Neural cell (in vitro differentiated cells): ENCODE measurements around the gene EIF5A. TPM values are rescaled to one million over a fixed set of nuclear protein-coding genes. Genes with fewer than 3 reads are reported as not detected.

ENCODE experiments used
- H2AFZ ChIP-seq: fragments of 200-600, 300-800 bp; sonication (generic), shearing (Covaris generic); 2 replicates; pipeline ENCODE4 v1.6.0; 2014; ENCODE audit warnings: low read depth, mild to moderate bottlenecking, antibody characterized with exemption, low read length, moderate library complexity
- H3F3A ChIP-seq: fragments of 200-600 bp; shearing (Covaris generic); 2 replicates; pipeline ENCODE4 v1.6.1; 2016; ENCODE audit warnings: mild to moderate bottlenecking, moderate library complexity, mixed read lengths, antibody characterized with exemption, low read length; ENCODE audit not compliant: insufficient read depth, poor library complexity, severe bottlenecking
- H3K27ac ChIP-seq: fragments of 200-600, 300-800 bp; sonication (generic), shearing (Covaris generic); 2 replicates; pipeline ENCODE4 v1.5.1; 2014; ENCODE audit warnings: mild to moderate bottlenecking, low read length, moderate library complexity
- H3K27me3 ChIP-seq: fragments of 300-800, 200-600 bp; sonication (generic), shearing (Covaris generic); 2 replicates; pipeline ENCODE4 v1.6.0; 2014; ENCODE audit warnings: mild to moderate bottlenecking, low read depth, low read length, moderate library complexity; ENCODE audit not compliant: insufficient read depth
- H3K36me3 ChIP-seq: fragments of 300-800, 200-600 bp; sonication (generic), shearing (Covaris generic); 2 replicates; pipeline ENCODE4 v1.5.1; 2014; ENCODE audit warnings: mild to moderate bottlenecking, antibody characterized with exemption, low read length, moderate library complexity; ENCODE audit not compliant: insufficient read depth
- H3K4me2 ChIP-seq: fragments of 300-800, 200-600 bp; sonication (generic), shearing (Covaris generic); 2 replicates; pipeline ENCODE4 v1.6.0; 2014; ENCODE audit warnings: mild to moderate bottlenecking, low read length
- H3K4me3 ChIP-seq: fragments of 300-800, 200-600 bp; sonication (generic), shearing (Covaris generic); 2 replicates; pipeline ENCODE4 v1.5.1; 2014; ENCODE audit warnings: mild to moderate bottlenecking, low read length, moderate library complexity
- H3K79me2 ChIP-seq: fragments of 200-600 bp; shearing (Covaris generic); replicated peaks from 2 replicates; pipeline ENCODE4 v1.6.0; 2014; ENCODE audit warnings: mild to moderate bottlenecking, low read length, moderate library complexity; ENCODE audit not compliant: insufficient read depth
- H3K9ac ChIP-seq: fragments of 300-800, 200-600 bp; sonication (generic), shearing (Covaris generic); 2 replicates; pipeline ENCODE4 v1.6.1; 2016; ENCODE audit warnings: mild to moderate bottlenecking, low read length, mixed read lengths
- H3K9me2 ChIP-seq: fragments of 200-600 bp; shearing (Covaris generic); 2 replicates; pipeline ENCODE4 v1.6.1; 2016; ENCODE audit warnings: mild to moderate bottlenecking, low read length, mixed read lengths; ENCODE audit not compliant: insufficient read depth
- H3K9me3 ChIP-seq: fragments of 200-600, 300-800 bp; sonication (generic), shearing (Covaris generic); 2 replicates; pipeline ENCODE4 v1.6.1; 2016; ENCODE audit warnings: mild to moderate bottlenecking, mixed run types, low read length, moderate library complexity, mixed read lengths
- H4K20me1 ChIP-seq: fragments of 200-600 bp; shearing (Covaris generic); 2 replicates; pipeline ENCODE4 v1.6.1; 2016; ENCODE audit warnings: mild to moderate bottlenecking, mixed run types; ENCODE audit not compliant: insufficient read depth
- CTCF ChIP-seq: fragments of 450-650 bp; IDR thresholded peaks from 2 replicates; pipeline ENCODE4 v1.5.1; 2014; ENCODE audit warnings: antibody characterized with exemption, mild to moderate bottlenecking, moderate library complexity; ENCODE audit not compliant: poor library complexity, severe bottlenecking
- EP300 ChIP-seq: fragments of 450-650 bp; conservative IDR thresholded peaks from 2 replicates; pipeline ENCODE4 v1.6.1; 2014; ENCODE audit warnings: antibody characterized with exemption, mild to moderate bottlenecking, moderate library complexity; ENCODE audit not compliant: poor library complexity, severe bottlenecking
- EZH2 ChIP-seq: fragments of 200-600, 300-800 bp; shearing (Covaris generic), sonication (generic); IDR thresholded peaks from 2 replicates; pipeline ENCODE4 v1.6.1; 2014; ENCODE audit warnings: antibody characterized with exemption, low read length, borderline replicate concordance, mild to moderate bottlenecking; ENCODE audit not compliant: insufficient read depth, poor library complexity, severe bottlenecking
- MXI1 ChIP-seq: fragments of 450-650 bp; conservative IDR thresholded peaks from 2 replicates; pipeline ENCODE4 v1.6.1; 2014; ENCODE audit warnings: antibody characterized with exemption, mild to moderate bottlenecking; ENCODE audit not compliant: poor library complexity, severe bottlenecking
- POLR2AphosphoS5 ChIP-seq: IDR thresholded peaks from 2 replicates; pipeline ENCODE4 v1.6.1; 2012
- RAD21 ChIP-seq: fragments of 450-650 bp; conservative IDR thresholded peaks from 2 replicates; pipeline ENCODE4 v1.6.1; 2014; ENCODE audit warnings: antibody characterized with exemption, mild to moderate bottlenecking, moderate library complexity
- REST ChIP-seq: IDR thresholded peaks from 2 replicates; pipeline ENCODE4 v1.6.1; 2012; ENCODE audit warnings: borderline replicate concordance
- SMC3 ChIP-seq: fragments of 450-650 bp; conservative IDR thresholded peaks from 2 replicates; pipeline ENCODE4 v1.6.1; 2014; ENCODE audit warnings: antibody characterized with exemption, mild to moderate bottlenecking, moderate library complexity; ENCODE audit not compliant: poor library complexity
- TAF1 ChIP-seq: IDR thresholded peaks from 2 replicates; pipeline ENCODE4 v1.6.1; 2012; ENCODE audit warnings: low read depth
- polyA plus RNA-seq: library from polyadenylated mRNA; depleted of rRNA; stranded (reverse); fragments of >200 nt; gene quantifications from 2 replicates; pipeline ENCODE4 v1.2.3, GENCODE V29; 2014

EIF5A gene
- polyA plus RNA-seq, 1 donor from 2014 or later = 164 TPM

- TF ChIP-seq EZH2 = no peak
- TF ChIP-seq REST = no peak
- no peak for TF ChIP-seq POLR2AphosphoS5
- TF ChIP-seq MXI1 = peak; percentile 12
- no peak for TF ChIP-seq TAF1
- peak; percentile 96 for TF ChIP-seq RAD21
- TF ChIP-seq EP300 = no peak
- TF ChIP-seq CTCF = peak; percentile 98
- TF ChIP-seq SMC3 = peak; percentile 96
- H3K79me2 ChIP-seq = no peaks in the 10 kb centered on the region
- no peaks in the 10 kb centered on the region for H3K9me2 ChIP-seq
- no peaks in the 10 kb centered on the region for H4K20me1 ChIP-seq
- H3F3A ChIP-seq = no peaks in the 10 kb centered on the region
- H3K4me2 ChIP-seq = peak overlapping the region; percentile 84
- peaks cover 31% of the 10 kb centered on the region for H3K27me3 ChIP-seq
- no peak overlapping the region for H3K27ac ChIP-seq
- peak overlapping the region; percentile 60 for H3K4me3 ChIP-seq
- H3K9me3 ChIP-seq = no peaks in the 10 kb centered on the region
- no peaks in the 10 kb centered on the region for H3K36me3 ChIP-seq
- H2AFZ ChIP-seq = no peak overlapping the region
- H3K9ac ChIP-seq = no peak overlapping the region
Measured at GRCh38 chr17:7280519-7281073, 26.8 kb upstream of the EIF5A start.

- no peak within 1 kb of the TSS for H2AFZ ChIP-seq
- H3K79me2 ChIP-seq = no peaks in the 10 kb centered on the region
- no peaks in the 10 kb centered on the region for H3K9me3 ChIP-seq
- no peaks in the 10 kb centered on the region for H4K20me1 ChIP-seq
- H3F3A ChIP-seq = no peaks in the 10 kb centered on the region
- TF ChIP-seq RAD21 (no peak), EZH2 (no peak), MXI1 (peak; percentile 76)
- peak within 1 kb of the TSS; percentile 84 for H3K4me2 ChIP-seq
- H3K27ac ChIP-seq = no peak within 1 kb of the TSS
- H3K36me3 ChIP-seq = no peaks in the 10 kb centered on the region
- H3K4me3 ChIP-seq = peak within 1 kb of the TSS; percentile 60
- no peaks in the 10 kb centered on the region for H3K9me2 ChIP-seq
- H3K27me3 ChIP-seq = peaks cover 31% of the 10 kb centered on the region
- no peak within 1 kb of the TSS for H3K9ac ChIP-seq
Measured at GRCh38 chr17:7281074-7281952, 26.1 kb upstream of the EIF5A start, which contains the start of gene SLC2A4. Gene SLC2A4, plus strand, starts transcription at chr17:7281718. Its CDS starts 217 bp downstream, at chr17:7281935.
